ENCODE data around the gene ATP5PD.

GRCh38 chr17:74999523-74999922 is 47.2 kb downstream of the ATP5PD start:
- TF ChIP-seq SP1 (IDR thresholded peaks at IDR 0.05; ENCODE audit: low read depth, low read length) (no peak), CHD2 (IDR thresholded peaks at IDR 0.05; ENCODE audit: low read length) (no peak), KDM1A (IDR thresholded peaks at IDR 0.05; ENCODE audit: borderline replicate concordance, low read length) (no peak), RAD21 (IDR thresholded peaks at IDR 0.05 in 1 of 2, conservative IDR thresholded peaks at IDR 0.05 in 1 of 2; ENCODE audit: low read depth in 2 of 2, low read length in 2 of 2) (no peak), POLR2A (IDR thresholded peaks at IDR 0.05; ENCODE audit: control extremely low read depth in 1 of 2, low read depth in 2 of 2, low read length in 2 of 2) (no peak), MAFK (IDR thresholded peaks at IDR 0.05; ENCODE audit: low read depth, low read length) (no peak), SP2 (IDR thresholded peaks at IDR 0.05; ENCODE audit: low read length) (no peak), GTF2F1 (IDR thresholded peaks at IDR 0.05; ENCODE audit: borderline replicate concordance, low read depth, low read length) (no peak), CTCF (IDR thresholded peaks at IDR 0.05; ENCODE audit: control extremely low read depth in 1 of 3, insufficient read depth in 1 of 3, low read depth in 1 of 3, low read length in 3 of 3) (no peak), BCL11A (IDR thresholded peaks at IDR 0.05; ENCODE audit: low read depth in 2 of 2, low read length in 2 of 2) (no peak), MAX (IDR thresholded peaks at IDR 0.05) (no peak), EP300 (IDR thresholded peaks at IDR 0.05; ENCODE audit: borderline replicate concordance in 1 of 2, low read depth in 2 of 2, low read length in 2 of 2) (no peak), RFX5 (IDR thresholded peaks at IDR 0.05; ENCODE audit: borderline replicate concordance, low read depth, low read length) (no peak)
